Measurements from ENCODE around the gene IFNAR1.

IFNAR1 gene

DNA sequence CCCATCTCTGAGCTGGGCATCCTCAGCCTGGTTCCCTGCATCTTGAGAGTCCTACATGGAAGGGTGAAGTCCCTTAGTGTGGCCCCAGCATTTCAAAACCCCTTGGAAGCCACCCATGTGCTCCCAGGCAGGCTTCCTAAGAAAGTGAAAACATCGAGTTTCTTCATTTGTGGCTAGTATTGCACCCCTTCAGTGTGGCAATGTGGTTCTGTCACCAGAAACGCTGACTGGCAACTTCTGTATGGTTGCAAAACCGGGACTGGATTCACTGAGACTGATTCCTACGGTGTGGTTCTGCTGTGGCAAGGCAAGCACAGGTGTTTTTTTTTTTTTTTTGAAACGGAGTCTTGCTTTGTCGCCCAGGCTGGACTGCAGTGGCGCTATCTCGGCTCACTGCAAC, 69.5 kb downstream of the IFNAR1 start:
- no peak for TF ChIP-seq ZFX (IDR thresholded peaks at IDR 0.05)
- TF ChIP-seq, protein P1, sequence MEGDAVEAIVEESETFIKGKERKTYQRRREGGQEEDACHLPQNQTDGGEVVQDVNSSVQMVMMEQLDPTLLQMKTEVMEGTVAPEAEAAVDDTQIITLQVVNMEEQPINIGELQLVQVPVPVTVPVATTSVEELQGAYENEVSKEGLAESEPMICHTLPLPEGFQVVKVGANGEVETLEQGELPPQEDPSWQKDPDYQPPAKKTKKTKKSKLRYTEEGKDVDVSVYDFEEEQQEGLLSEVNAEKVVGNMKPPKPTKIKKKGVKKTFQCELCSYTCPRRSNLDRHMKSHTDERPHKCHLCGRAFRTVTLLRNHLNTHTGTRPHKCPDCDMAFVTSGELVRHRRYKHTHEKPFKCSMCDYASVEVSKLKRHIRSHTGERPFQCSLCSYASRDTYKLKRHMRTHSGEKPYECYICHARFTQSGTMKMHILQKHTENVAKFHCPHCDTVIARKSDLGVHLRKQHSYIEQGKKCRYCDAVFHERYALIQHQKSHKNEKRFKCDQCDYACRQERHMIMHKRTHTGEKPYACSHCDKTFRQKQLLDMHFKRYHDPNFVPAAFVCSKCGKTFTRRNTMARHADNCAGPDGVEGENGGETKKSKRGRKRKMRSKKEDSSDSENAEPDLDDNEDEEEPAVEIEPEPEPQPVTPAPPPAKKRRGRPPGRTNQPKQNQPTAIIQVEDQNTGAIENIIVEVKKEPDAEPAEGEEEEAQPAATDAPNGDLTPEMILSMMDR (conservative IDR thresholded peaks at IDR 0.05) = no peak
- H3K27ac ChIP-seq = no peak overlapping the region

DNA sequence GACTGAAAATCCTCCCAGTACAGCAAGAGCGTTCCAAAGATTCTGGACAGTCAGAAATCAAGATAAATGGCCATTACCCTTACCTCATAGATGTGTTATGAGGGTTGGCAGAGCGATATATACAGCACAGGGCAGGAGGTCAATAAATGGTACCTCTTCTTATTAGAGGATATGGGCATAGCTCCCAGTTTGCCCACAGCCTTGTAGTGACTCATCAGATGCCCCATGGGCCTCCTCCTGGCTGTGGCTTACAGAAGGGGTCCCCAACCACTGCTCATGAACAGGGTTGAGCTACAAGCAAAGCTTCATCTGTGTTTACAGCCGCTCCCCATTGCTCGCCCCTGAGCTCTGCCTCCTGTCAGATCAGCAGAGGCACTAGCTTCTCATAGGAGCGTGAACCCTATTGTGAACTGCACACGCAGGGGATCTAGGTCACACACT, 71.1 kb downstream of the IFNAR1 start:
- no peak overlapping the region for H3K27ac ChIP-seq
- TF ChIP-seq ZFX (IDR thresholded peaks at IDR 0.05) = no peak

DNA sequence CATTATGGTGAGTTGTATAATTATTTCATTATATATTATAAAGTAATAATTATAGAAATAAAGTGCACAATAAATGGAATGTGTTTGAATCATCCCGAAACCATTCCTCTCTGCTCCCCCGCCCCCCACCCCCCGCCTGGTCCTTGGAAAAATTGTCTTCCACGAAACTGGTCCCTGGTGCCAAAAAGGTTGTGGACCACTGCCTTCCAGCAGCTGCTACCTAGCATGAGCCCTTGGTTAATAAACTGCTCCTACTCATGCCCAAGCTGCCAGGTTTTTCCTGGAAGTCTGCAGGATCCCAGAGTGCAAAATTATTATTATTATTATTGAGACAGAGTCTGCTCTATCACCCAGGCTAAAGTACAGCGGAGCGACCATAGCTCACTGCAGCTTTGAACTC, 71.7 kb downstream of the IFNAR1 start:
- no peak overlapping the region for H3K27ac ChIP-seq
- no peak for TF ChIP-seq ZFX (IDR thresholded peaks at IDR 0.05)
- TF ChIP-seq, protein P1 (conservative IDR thresholded peaks at IDR 0.05) = no peak

DNA sequence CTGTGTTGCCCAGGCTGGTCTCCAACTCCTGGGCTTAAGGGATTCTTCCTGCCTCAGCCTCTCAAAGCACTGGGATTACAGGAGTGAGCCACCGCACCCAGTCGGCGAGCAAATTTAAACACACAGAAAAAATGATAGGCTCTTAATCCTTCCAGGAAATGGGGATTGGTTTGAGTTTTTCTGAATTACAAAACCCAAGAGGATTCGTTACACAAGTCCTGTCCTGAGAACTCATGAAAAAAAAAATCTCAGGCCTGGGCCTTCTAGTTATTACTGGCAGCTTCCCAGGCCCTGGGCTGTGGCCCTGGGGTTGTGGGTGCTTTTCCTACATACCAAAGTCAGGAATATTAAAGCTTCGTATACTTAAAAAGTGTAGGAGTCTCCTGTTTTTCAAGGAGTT, 72.2 kb downstream of the IFNAR1 start:
- no peak overlapping the region for H3K27ac ChIP-seq

DNA sequence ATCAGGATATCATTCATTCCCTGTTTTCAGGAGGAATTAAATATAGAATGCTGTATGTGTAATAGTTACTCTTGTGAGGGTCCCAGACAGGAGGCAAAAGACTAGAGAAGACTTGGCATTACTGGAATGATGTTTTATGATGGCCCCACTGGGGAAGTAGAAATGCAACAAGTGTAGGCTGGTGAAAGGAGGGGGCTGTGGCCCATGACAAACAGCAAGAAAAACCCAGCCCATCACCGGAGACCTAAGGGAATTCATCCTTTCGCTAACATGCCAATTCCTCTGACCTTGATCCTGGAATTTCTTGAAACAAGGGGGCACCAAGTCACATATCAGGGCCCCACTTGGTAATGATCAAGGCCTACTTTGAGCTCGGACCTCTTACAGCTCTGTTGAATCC, 72.9 kb downstream of the IFNAR1 start:
- H3K27ac ChIP-seq = no peak overlapping the region
- TF ChIP-seq, protein P1 (conservative IDR thresholded peaks at IDR 0.05) = no peak
- no peak for TF ChIP-seq ZFX (IDR thresholded peaks at IDR 0.05)

More for the DNA sequence above, 72.2 kb downstream of the IFNAR1 start:
- TF ChIP-seq, protein P1 (conservative IDR thresholded peaks at IDR 0.05) = no peak
- no peak for TF ChIP-seq ZFX (IDR thresholded peaks at IDR 0.05)

DNA sequence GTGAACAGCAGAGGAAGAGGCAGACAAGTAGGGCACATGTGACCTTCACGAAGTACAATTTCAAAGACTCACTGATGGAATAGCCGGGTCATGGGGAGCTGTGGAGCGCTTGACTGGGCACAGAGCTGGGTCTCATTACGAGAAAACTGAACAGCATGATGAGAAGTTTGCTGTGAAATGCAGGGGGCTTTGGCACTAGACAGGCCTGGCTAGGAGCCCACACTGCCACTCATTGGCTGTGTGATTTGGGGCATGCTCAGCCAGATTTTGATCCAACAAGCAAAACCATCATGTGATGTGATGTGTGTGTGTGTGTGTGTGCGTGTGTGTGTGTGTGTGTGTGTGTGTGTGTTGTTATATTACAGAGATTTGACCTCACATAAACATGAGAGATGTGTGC, 73.6 kb downstream of the IFNAR1 start:
- no peak overlapping the region for H3K27ac ChIP-seq

DNA sequence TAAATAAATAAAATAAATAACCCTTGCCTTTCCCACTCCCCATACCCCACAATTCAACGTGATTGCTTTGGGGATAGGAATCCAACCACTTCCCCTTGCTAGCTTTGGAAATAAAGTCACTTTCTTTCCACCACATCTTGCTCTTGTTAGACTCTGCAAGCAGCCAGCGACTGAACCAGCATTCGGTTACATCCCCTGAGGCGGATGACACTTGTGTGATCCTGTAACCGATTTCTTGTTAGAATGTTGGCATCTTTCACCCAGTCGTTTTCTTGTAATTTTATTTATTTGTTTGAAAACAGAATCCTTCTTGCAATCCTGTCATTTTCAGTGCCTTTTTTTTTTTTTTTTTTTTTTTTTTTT, 76.8 kb downstream of the IFNAR1 start:
- no peak overlapping the region for H3K27ac ChIP-seq
- no peak for TF ChIP-seq ZFX (IDR thresholded peaks at IDR 0.05)
- TF ChIP-seq, protein P1 (conservative IDR thresholded peaks at IDR 0.05) = no peak

More for the DNA sequence above, 73.6 kb downstream of the IFNAR1 start:
- TF ChIP-seq, protein P1 (conservative IDR thresholded peaks at IDR 0.05) = no peak
- TF ChIP-seq ZFX (IDR thresholded peaks at IDR 0.05) = no peak

Data from C4-2B (cell line).